22Rv1 (cell line): ENCODE measurements around the gene DUSP21.
"Not testable (repeated sequence)": the region's sequence is repeated elsewhere in the genome, so short reads cannot be mapped to it uniquely, and the experiment has no call there.

Experiments used
- H3K27ac ChIP-seq: fragments of 450-650 bp; 2 replicates; pipeline ENCODE4 v1.5.1; 2017
- ZFX ChIP-seq: fragments of 450-650 bp; IDR thresholded peaks from 2 replicates; pipeline ENCODE4 v1.6.1; 2017; ENCODE audit warnings: antibody characterized with exemption, borderline replicate concordance
- TF ChIP-seq, protein P1 (sequence below): fragments of 450-650 bp; IDR thresholded peaks from 2 replicates; pipeline ENCODE4 v1.5.1; 2017; ENCODE audit warnings: mild to moderate bottlenecking

DUSP21 gene

DNA sequence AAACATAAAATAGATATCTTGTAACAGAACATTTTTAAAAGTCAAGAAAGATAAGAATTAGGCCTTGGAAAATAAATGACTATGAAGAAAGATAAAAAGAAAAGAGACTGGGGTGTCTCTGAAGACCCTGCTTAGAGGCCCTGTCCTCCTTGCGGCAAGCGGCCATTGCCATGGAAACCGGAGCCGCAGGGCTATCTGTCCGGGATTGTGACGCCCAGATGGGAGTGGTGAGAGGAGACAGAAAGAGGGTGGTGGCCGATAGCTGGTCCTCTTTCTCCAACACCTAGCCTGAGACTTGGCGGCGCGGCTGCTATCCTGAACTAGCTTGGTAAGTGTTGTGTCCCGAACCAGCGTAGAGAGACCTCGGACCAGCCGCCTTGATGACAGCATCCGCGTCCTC, at the start of gene DUSP21:
DUSP21 (plus strand) TSS at position 269 of the 400 bp plus-strand sequence; CDS start at position 381, 112 bp downstream.
- no peak within 1 kb of the TSS for H3K27ac ChIP-seq
- TF ChIP-seq, protein P1, sequence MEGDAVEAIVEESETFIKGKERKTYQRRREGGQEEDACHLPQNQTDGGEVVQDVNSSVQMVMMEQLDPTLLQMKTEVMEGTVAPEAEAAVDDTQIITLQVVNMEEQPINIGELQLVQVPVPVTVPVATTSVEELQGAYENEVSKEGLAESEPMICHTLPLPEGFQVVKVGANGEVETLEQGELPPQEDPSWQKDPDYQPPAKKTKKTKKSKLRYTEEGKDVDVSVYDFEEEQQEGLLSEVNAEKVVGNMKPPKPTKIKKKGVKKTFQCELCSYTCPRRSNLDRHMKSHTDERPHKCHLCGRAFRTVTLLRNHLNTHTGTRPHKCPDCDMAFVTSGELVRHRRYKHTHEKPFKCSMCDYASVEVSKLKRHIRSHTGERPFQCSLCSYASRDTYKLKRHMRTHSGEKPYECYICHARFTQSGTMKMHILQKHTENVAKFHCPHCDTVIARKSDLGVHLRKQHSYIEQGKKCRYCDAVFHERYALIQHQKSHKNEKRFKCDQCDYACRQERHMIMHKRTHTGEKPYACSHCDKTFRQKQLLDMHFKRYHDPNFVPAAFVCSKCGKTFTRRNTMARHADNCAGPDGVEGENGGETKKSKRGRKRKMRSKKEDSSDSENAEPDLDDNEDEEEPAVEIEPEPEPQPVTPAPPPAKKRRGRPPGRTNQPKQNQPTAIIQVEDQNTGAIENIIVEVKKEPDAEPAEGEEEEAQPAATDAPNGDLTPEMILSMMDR = no peak
- TF ChIP-seq ZFX = no peak

GRCh38 chrX:44795945-44796450, 47.8 kb upstream of the DUSP21 start:
- no peak overlapping the region for H3K27ac ChIP-seq
- TF ChIP-seq, protein P1 = no peak
- TF ChIP-seq ZFX = no peak

- no peak for TF ChIP-seq ZFX
- TF ChIP-seq, protein P1 = no peak
- no peak overlapping the region for H3K27ac ChIP-seq
Observed at GRCh38 chrX:44802613-44803012, 41.2 kb upstream of the DUSP21 start.

DNA sequence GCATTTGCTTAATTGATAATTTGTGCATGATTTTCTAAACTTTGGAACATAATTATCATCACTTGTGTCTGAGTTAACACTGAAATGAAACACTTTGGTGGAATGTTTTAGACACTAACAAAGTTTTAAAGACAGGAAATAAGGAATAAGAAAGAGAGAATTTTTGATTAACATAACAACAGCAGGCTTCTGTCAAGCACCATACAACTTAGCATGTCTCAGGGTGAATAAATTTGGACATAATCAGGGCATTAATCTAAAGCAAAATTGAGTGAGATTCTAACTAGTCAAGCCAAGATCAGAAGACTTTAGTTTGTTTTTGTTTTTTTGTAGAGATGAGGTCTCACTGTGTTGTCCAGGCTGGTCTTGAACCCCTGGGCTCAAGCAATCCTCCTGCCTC, 28.1 kb upstream of the DUSP21 start:
- H3K27ac ChIP-seq = no peak overlapping the region

DNA sequence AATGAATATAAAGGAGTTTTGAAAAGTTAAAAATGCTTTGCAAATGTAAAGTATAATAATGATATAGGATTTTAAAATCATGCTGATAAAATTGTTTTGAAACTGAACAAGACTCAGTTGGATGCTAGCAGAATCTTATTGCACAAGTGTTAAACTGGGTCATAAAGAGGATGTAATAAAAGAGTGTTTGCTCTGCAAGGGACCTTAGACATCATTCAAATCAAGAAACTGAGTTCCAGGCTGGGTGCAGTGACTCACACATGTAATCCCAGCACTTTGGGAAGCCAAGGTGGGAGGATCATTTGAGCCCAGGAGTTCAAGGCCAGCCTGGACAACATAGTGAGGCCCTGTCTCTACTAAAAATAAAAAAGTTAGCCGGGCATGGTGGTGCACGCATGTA, 27.5 kb upstream of the DUSP21 start:
- H3K27ac ChIP-seq = no peak overlapping the region
- TF ChIP-seq ZFX = no peak
- TF ChIP-seq, protein P1 = no peak

More for the DNA sequence above, 28.1 kb upstream of the DUSP21 start:
- TF ChIP-seq ZFX = no peak
- TF ChIP-seq, protein P1 = no peak

DNA sequence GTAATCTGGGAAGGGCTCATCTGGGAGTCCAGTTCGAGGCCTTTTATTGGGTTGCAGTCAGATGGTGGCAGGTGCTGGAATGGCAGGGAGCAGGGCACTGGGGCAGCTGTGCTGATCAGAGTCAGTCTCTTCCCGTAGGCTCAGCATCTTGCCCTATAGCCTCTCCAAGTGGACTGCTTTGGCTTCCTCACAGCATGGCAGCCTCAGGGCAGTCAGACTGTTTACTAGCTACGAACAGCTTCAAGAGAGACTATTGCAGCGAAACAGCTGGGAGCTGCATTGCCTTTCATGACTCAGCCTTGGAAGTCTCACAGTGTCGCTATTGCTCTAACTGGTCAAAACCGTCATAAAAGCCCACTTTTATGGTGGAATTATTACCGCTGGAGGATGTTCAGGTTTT, 26.8 kb upstream of the DUSP21 start:
- no peak overlapping the region for H3K27ac ChIP-seq
- TF ChIP-seq, protein P1 = no peak
- no peak for TF ChIP-seq ZFX

- no peak overlapping the region for H3K27ac ChIP-seq
- TF ChIP-seq, protein P1 = no peak
- no peak for TF ChIP-seq ZFX
Observed at GRCh38 chrX:44822601-44823000, 21.2 kb upstream of the DUSP21 start.

DNA sequence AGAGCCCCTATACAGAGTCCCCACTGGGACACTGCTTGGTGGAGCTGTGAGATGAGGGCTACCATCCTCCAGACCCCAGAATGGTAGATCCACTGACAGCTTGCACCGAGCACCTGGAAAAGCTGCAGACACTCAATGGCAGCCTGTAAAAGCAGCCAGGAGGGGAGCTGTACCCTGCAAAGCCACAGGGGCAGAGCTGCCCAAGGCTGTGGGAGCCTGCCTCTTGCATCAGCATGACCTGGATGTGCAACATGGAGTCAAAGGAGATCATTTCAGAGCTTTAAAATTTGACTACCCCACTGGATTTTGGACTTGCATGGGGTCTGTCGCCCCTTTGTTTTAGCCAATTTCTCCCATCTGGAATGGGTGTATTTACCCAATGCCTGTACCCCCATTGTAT, 20.6 kb upstream of the DUSP21 start:
- not testable (repeated sequence) for H3K27ac ChIP-seq
